Fibroblast of pulmonary artery (primary cell): Measurements from ENCODE around the gene EYS.

Experiments
- DNase-seq: peaks from one replicate; pipeline ENCODE4 v3.0.0-alpha.2; 2010; ENCODE audit warnings: low read depth
- H3K4me3 ChIP-seq: replicated peaks from 2 replicates; pipeline ENCODE4 v1.5.1; 2011; ENCODE audit warnings: low read depth, mild to moderate bottlenecking, control low read depth, low read length, moderate library complexity
- CTCF ChIP-seq: IDR thresholded peaks from 2 replicates; pipeline ENCODE4 v1.5.1; 2011; ENCODE audit warnings: mild to moderate bottlenecking, control low read depth, low read length, inconsistent platforms; ENCODE audit errors: missing control alignments

The EYS gene

GRCh38 chr6:63817492-63818050 lies 1889.5 kb downstream of the EYS start:
- peak; percentile 36 for DNase-seq
- TF ChIP-seq CTCF: no peak
- H3K4me3 ChIP-seq: no peak overlapping the region

- H3K4me3 ChIP-seq: no peak overlapping the region
- peak; percentile 52 for TF ChIP-seq CTCF
- DNase-seq: peak; percentile 54
Observed at GRCh38 chr6:63816982-63817436, 1890.0 kb downstream of the EYS start.

GRCh38 chr6:63816401-63816981 lies 1890.5 kb downstream of the EYS start:
- no peak overlapping the region for H3K4me3 ChIP-seq
- TF ChIP-seq CTCF: no peak
- peak; percentile 75 for DNase-seq

- peak; percentile 15 for DNase-seq
- H3K4me3 ChIP-seq: no peak overlapping the region
- no peak for TF ChIP-seq CTCF
Observed at GRCh38 chr6:63814459-63814858, 1892.6 kb downstream of the EYS start.

GRCh38 chr6:63813566-63814120 lies 1893.4 kb downstream of the EYS start:
- peak; percentile 21 for TF ChIP-seq CTCF
- no peak overlapping the region for H3K4me3 ChIP-seq
- no peak for DNase-seq

GRCh38 chr6:63808576-63808975 lies 1898.5 kb downstream of the EYS start:
- no peak overlapping the region for H3K4me3 ChIP-seq
- no peak for TF ChIP-seq CTCF
- DNase-seq: no peak

GRCh38 chr6:63807056-63807455 lies 1900.0 kb downstream of the EYS start:
- peak; percentile 40 for DNase-seq
- peak overlapping the region; percentile 40 for H3K4me3 ChIP-seq
- no peak for TF ChIP-seq CTCF
